ENCODE data around the gene OPCML. TPM values are rescaled to one million over a fixed set of nuclear protein-coding genes. Genes with fewer than 3 reads are reported as not detected.

OPCML gene
- total RNA-seq, 1 donor: not detected

DNA sequence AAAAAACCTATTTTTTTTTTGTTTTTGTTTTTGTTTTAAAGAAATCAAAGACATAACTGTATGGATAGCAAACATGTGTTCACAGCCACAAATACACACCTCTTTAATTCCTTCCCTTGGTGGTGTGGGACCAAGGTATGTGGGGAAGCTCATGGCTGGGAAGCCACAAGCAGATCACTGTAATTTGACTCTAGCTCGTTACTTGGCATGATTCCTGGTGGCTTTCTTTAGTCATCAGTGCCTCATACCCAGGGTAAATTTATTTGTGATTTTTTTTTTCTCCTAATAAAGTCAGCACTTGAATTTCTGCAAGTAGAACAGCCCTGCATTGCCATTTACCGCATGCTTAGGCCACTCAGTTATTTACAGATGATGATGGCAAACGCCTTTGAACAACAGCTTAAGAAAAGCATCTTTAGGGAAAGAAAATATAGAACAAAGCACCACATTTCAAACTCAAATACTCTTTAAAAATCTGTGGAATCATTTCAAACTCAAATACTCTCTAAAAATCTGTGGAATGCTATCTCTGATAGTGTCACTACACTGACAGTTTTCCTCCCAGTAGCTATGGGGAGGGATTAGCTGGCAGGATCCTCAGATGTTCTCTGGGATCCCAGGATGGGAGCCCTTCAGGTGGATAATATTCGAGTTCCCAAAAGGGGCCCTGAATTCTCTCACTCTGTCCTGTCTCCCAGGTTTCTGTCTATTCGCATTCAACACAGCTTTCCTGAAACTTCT is 687.2 kb downstream of the OPCML start:
- no peak overlapping the region for H3K4me3 ChIP-seq (ENCODE audit: low read depth, low read length)
- peak; percentile 7 for DNase-seq (ENCODE audit: low read depth)
- TF ChIP-seq, protein P1, sequence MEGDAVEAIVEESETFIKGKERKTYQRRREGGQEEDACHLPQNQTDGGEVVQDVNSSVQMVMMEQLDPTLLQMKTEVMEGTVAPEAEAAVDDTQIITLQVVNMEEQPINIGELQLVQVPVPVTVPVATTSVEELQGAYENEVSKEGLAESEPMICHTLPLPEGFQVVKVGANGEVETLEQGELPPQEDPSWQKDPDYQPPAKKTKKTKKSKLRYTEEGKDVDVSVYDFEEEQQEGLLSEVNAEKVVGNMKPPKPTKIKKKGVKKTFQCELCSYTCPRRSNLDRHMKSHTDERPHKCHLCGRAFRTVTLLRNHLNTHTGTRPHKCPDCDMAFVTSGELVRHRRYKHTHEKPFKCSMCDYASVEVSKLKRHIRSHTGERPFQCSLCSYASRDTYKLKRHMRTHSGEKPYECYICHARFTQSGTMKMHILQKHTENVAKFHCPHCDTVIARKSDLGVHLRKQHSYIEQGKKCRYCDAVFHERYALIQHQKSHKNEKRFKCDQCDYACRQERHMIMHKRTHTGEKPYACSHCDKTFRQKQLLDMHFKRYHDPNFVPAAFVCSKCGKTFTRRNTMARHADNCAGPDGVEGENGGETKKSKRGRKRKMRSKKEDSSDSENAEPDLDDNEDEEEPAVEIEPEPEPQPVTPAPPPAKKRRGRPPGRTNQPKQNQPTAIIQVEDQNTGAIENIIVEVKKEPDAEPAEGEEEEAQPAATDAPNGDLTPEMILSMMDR (IDR thresholded peaks at IDR 0.05; ENCODE audit: insufficient read depth, low read depth, low read length): no peak

DNA sequence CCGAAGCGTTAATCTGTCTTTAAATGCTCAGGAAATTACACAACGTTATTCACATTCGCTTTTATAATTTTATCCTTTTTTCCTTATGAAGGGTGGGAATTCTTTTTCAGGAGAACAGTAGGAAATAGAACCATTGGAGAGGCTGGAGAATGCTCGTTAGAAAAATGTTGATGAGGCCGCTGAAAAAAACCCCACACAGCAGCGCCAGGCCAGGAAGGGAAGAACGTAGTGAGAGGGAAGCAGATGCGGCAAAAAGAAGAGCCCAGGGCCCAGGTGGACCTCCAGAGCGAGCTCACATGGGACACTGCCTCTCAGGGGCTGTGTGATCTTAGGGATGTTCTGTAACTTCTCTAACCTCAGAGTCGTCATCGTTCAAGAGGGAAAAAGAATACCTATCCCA is 691.6 kb downstream of the OPCML start:
- no peak for DNase-seq (ENCODE audit: low read depth)
- H3K4me3 ChIP-seq (ENCODE audit: low read depth, low read length): no peak overlapping the region
- TF ChIP-seq, protein P1 (IDR thresholded peaks at IDR 0.05; ENCODE audit: insufficient read depth, low read depth, low read length): no peak

DNA sequence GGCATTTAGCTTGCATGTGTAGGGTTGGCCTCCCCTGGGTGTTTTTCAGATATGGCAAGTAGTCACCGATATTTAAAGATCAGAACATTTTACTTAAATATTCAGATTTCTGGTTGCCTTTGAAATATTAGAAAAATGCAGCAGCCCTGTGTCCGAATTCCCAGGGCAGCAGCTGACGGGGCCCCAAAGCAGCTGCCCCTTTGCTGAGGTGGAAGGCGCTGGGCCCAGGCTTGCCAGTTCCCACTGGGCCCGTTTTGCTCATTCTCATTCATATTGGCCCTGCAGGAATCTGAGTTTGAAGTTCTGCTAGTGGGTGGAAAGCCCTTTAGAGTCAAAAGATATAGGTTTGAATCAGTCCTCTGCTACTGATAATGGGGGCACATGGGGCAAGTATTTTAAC is 692.1 kb downstream of the OPCML start:
- no peak overlapping the region for H3K4me3 ChIP-seq (ENCODE audit: low read depth, low read length)
- TF ChIP-seq, protein P1 (IDR thresholded peaks at IDR 0.05; ENCODE audit: insufficient read depth, low read depth, low read length): no peak
- DNase-seq (ENCODE audit: low read depth): no peak

DNA sequence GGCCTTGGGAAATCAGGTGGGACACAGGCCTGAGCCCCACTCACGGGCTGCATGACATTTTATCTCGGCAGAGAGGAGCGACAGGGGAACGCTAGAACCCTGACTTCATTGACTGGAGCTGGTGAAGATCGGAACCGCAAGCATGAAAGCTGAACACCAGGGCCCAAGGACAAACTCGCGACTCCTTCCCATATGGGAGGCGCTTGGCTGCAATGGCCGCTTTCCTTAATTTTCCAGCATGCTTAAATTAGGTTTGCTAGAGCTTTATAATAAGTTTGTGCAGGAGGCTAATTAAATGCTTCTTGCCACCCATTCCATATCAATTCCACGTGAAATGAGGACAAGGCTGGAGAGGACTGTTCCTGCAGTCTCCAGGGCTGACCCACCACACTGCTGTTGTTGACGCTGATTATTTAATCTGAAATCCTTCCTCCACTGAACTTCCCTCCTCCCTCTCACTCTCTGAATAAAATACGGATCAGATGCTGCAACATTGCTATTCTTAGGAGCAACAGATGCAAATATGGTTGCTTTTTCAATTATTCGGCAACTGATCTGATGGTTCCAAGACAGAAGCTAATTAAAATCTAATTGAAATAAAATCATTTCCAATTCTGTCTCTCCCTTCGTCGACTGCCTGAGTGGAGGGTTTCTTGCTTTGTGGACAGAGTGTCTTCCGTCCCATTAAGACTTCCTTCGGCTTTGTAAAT is 692.9 kb downstream of the OPCML start:
- TF ChIP-seq, protein P1 (IDR thresholded peaks at IDR 0.05; ENCODE audit: insufficient read depth, low read depth, low read length): no peak
- H3K4me3 ChIP-seq (ENCODE audit: low read depth, low read length): no peak overlapping the region
- no peak for DNase-seq (ENCODE audit: low read depth)

DNA sequence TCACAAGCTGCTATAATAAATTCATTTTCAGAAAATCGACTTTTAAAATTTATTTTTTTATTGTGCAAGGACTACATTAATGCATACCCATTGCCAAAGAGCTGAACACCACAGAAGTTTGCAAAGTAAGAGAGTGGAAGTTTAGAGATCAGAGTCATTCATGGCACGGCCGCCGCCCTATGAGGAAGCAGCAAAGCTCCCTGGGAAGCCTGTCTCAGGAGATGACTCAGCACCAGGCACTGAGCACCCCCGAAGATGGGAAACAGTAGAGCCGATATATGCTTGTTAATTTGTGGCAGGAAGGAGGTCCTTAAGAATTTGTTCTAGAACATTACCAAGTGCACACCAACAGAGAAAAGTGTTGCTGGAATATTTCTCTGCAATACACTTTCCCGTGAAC is 693.7 kb downstream of the OPCML start:
- no peak overlapping the region for H3K4me3 ChIP-seq (ENCODE audit: low read depth, low read length)
- no peak for DNase-seq (ENCODE audit: low read depth)
- TF ChIP-seq, protein P1 (IDR thresholded peaks at IDR 0.05; ENCODE audit: insufficient read depth, low read depth, low read length): no peak

DNA sequence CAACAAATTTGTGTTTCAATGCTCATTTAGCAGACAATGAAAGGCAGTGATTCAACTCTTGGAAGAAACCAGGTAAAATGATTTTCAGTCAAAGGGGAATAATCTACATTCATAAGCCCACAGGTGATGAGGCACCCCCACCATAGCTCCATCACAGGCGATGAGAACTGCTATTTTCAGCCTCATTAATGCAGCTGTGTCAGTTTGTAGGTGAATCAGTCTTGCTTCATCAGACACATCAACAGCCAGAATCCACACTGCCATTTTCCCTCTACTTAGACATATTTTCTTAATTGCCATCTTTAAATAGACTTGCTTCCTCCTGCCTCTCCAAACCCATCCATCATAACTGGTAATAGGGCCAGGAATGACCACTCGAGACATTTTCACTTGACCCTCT is 701.0 kb downstream of the OPCML start:
- TF ChIP-seq, protein P1 (IDR thresholded peaks at IDR 0.05; ENCODE audit: insufficient read depth, low read depth, low read length): no peak
- DNase-seq (ENCODE audit: low read depth): no peak
- H3K4me3 ChIP-seq (ENCODE audit: low read depth, low read length): no peak overlapping the region
